NCI-H2081 (cell line): ENCODE results near the gene PRR14L.

Experiments
- DNase-seq, 2 experiments: peaks; one replicate each; lab custom pipeline; 2025; lab: John Stamatoyannopoulos, UW

Gene PRR14L

DNA sequence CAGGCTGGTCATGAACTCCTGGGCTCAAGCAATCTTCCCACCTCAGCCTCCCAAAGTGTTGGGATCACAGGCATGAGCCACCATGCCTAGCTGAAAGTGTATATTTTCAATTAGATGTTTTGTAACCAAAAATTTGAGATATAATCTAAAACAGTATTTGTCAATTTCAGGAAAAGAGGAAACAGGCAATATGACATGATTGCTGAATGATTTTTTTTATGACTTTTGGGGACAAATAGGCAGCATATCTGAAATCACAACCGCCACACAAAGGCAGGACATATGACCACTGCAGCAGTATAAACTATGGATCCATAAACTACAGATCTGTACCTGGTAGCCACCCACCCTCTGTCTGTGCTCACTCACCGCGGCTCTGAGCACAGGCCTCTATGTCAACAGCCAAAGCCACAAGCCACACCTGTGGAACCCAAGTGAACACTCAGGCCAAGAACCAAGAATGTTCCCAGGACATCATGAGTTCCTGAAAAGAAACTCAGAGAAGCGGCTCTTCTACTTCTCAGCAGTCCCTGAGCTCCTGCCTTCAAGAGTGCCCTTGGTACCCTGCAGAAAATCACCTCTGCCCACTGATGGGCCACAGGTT is 110.4 kb downstream of the PRR14L start:
- DNase-seq = no peak

GRCh38 chr22:31637891-31638618 is 111.9 kb downstream of the PRR14L start:
- no peak for DNase-seq

GRCh38 chr22:31637447-31637890 is 112.5 kb downstream of the PRR14L start:
- DNase-seq = no peak

DNA sequence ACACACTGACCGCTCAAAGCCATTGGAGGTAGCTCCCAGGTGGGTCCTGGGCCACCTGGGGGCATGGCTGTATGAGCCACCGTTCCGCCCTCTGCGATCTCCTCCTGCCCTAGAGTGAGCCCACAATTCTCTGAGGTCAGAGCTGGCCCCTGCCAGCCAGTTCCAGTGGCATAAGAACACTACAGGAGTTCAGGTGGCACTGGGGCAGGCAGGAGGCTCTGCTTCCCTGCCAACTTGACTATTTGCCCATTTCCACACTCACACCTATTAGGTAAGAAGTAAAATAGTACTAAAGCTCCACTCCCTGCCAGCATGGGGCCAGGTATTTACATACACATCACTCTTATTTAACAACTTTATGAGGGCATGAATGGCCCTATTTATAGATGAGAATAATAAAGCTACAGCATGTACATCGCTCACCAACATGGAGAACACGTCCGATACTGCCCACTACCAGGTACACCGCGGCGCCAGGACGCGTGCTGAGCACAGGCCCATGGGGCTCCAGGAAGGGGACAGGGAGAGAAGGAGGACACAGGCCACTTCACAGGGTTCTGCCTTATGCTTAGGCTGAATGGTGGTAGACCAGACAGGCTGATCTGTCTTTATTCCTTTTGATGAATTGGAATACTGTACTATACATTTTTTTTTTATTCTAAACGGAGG is 114.2 kb downstream of the PRR14L start:
- DNase-seq = peak; percentile 8 to 18

DNA sequence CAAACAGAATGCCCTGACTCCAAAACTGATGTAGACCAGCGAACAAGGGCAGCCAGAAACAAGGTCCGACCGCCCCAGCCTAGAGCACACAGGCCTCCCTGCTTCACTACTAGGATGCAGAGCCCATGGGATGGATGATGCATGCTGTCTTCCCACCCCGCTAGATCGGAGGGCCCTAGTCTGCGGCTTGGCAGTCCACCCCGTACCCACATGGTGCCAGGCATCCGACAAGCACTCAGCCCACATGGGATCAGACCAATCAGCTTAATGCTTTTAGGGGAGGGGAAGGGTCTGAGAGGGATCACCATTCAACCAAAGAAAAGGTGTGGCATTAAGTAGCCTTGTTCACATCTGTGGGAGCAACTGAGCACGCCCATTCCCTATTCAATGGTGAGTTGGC is 118.5 kb downstream of the PRR14L start:
- no peak for DNase-seq
